DMS114 treated with DMSO at 0.1 percent for 48 hours (cell line): ENCODE data around the gene CAPN9.

Experiments used
- DNase-seq: peaks from one replicate; lab custom pipeline; 2025; ENCODE audit not compliant: unreplicated experiment; lab: John Stamatoyannopoulos, UW

The CAPN9 gene

GRCh38 chr1:230821346-230821745 lies 74.2 kb downstream of the CAPN9 start:
- no peak for DNase-seq

DNA sequence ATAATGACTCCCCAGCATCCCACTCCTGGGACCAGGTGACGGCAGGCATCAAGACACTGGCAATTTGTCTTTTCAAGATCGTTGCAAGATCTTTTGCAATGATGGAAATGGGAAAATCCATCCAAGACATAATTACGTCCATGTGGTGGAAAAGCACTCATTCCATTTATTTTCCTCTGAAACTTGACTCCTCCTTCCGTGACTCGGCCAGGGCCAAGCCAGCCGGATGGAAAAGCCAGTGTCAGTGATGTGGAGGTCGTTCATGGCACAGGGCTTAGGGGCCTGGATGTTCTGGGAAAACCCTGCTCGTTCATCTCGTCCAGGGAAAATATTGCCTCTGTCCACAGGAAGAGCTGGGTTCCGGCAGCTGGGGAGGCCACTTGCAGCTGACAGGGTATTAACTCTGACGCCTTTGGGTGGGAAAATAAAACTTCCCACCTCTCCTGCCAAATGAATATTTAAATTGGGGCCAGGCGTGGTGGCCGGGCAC lies 74.9 kb downstream of the CAPN9 start:
- DNase-seq = no peak

DNA sequence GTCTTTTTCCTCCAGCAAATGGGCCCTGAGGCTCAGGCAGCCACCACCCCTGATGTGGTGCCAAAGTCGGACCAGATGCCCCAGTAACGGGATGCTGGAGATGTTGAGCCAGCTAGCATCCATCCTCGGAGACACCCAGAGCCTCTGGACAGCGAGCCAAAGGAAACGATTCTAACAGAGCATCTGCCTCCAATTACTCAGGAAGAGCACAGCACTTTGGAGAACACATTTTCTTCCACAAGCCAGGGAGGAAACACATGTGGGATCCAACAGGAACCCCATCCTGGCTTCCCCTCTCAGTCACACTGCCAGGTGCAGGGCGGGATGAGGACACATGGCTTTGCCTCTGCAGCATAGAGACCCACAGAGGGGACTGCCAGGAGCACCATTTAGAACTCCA lies 76.2 kb downstream of the CAPN9 start:
- no peak for DNase-seq

GRCh38 chr1:230823931-230824381 lies 76.8 kb downstream of the CAPN9 start:
- no peak for DNase-seq

DNA sequence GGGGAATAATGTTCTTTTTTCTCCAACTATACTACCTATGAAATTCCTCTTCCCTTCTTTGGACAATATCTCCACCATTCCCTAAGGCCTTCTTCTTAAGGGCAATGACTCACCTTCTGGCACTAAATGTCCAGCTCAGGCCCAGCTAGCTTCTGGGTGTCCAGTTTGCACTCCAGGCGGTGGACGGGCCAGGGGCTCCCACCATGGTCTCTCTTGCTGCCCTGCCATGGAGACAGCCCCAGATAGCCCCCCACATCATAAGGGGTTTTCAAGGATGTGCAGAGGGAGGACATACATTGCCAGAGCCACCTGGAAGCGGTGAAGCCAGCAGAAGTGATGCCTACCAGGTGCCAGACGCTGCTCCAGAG lies 77.3 kb downstream of the CAPN9 start:
- no peak for DNase-seq

DNA sequence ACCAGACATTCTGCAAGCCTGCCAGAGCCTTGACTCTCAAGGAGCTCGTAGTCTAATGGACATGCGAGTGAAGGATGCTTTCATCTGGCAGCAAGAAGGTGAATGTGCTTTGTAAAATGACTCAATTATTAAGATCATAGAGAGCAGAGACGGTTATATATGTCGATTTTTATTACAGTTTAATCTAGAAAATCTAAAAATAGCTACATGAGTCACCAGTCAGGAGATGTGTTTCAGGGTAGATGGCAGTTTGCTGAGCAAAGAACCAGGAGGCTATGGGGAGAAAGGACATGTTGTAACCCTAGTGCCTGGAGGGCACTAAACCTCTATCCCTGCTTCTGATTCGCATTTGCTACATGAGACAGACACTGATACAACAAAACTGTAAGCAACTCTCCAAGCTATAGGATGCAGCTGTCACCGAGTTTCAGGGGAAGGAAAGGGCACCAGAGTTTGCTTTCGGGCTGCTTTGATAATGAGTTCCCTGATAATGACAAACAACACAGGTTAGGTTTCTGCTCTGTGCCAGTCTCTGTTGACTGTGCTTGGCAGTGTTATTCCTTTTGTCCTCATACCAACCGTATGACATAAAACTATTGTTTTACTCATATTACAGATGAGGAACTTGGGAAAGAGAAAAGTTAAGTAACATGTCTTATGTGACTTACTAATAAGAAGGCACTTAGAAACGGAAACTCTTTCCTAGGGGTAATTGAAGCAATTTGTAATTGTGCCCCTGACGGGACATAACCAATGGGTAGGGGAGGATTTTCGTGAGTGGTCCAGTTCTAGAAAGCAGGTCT lies 77.9 kb downstream of the CAPN9 start:
- no peak for DNase-seq

- DNase-seq = no peak
Measured at GRCh38 chr1:230825761-230826160, 78.6 kb downstream of the CAPN9 start.

DNA sequence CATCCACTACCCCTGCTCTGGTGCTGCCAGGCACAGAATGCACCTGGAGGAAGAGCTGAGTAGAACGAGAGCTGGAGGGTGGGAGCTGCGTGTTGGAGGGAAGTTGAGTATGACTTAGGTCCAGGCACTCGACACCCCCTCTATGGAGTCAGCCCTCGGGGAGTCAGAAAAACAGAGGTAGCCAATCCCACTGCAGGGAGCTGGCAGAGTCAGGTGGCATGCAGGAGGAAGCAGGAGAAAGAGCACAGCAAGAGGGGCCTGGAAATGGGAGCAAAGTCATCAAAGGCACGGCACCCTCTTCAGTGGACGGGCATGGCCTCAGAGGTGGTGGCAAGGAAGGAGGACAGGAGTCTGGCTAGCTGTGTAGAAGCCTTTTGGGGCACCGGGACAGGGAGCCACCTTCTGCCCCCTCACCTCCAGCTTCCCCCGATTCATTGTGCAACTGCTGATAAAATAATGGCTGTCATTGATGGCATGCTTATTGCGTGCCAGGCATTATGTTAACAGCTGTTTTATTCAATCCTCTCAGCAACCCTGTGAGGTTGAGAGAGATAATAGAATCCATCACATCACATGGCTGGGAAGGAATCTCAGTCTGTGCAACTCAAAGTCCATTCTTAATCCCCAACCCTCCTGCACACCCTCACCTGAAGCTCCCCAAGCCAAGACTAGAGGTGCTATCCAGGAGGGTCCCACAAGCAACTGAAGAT lies 79.1 kb downstream of the CAPN9 start:
- no peak for DNase-seq

GRCh38 chr1:230827081-230827681 lies 80.0 kb downstream of the CAPN9 start:
- no peak for DNase-seq

DNA sequence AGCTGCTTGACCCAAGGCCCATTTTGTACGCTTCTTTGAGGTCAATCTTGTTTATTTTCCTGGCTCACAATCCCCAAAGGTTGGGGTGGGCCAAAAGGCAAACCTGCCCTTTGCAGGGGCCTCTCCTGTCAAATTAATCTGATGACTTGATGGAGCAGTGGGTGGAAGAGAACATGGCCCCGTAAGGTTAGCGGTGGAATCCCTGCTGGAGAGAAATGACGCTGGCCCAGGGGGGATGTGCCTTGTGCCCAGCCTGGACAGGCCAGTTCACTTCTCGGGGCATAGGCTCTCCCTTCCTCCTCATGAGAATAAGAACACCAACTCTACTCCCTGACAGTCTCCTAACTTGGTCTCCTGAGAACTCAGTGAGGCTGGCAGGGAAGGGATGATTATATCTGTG lies 80.6 kb downstream of the CAPN9 start:
- DNase-seq = no peak

DNA sequence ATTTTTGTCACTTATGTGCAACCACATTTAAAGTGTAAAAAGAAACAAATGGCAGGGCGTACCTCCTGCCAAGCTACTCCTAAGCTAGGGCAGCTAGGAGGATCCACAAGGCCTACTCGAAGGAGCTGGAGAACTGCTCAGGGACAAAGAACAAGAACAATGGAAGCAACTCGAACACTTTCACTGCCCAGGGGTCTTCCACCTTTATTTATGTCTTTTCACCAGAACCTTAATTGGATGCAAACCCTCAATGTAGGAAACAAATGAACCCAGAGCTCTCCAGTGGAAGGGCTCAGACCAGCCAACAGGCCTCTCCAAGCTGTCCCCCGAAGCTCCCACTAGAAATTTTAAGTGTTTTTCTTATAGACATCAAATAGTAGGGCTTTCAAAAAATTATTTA lies 81.2 kb downstream of the CAPN9 start:
- DNase-seq = no peak

DNA sequence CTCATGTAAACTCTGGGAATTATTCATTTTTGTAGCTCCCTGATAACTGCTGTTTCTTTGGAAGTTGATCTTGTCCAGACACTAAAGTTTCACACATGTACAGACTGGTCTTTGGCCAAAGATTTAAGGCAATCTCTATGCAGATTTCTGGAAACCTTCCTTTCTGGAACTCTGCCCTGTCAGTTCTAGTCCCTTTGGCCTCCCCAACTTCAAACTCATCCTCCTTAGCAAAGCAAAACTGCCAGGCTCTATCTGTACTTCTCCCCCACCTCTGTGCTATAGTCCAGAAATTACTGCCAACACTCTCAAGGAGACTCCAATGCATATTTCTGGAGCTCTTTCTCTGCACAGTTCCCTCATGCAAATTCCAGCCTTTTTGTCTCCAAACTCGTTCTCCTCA lies 84.6 kb downstream of the CAPN9 start:
- no peak for DNase-seq

DNA sequence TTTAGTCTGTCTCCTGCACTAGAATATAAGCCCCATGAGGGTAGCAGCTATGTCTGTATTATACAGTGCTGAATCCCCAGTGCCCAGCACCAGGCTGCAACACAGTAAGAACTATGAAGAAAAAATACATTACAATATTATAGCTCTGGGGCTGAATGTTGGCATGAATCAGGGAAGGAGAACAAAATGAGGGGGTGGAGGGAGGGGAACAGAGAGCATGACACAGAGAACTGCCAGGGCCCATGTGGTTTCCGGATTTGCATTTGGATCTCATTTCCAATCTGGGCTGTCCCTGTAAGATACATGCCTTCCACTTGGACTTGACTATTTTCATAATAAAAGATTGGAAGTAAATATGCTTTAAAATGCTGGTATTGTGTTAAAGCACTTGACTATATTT lies 85.3 kb downstream of the CAPN9 start:
- DNase-seq = no peak

- DNase-seq = no peak
Measured at GRCh38 chr1:230833511-230833910, 86.3 kb downstream of the CAPN9 start.

DNA sequence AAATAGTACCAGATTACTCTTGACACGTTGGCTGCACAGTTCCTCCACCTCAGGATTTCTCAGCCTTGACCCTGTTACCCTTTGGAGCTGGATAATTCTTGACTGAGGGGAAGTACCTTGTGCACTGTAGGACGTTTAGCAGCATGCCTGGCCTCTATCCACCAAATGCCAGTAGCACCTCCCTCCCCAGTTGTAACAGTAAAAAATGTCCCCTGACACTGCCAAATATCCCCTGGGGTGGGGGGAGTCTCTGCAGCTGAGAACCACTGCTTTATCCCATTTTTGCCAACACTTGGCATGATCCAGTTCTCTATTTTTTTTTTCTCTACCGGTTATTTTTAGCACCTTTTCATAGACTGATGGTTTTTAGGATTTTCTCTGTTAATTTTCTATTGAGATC lies 87.1 kb downstream of the CAPN9 start:
- no peak for DNase-seq

- DNase-seq = no peak
Measured at GRCh38 chr1:230836347-230836746, 89.2 kb downstream of the CAPN9 start.

- DNase-seq = no peak
Measured at GRCh38 chr1:230836793-230837192, 89.6 kb downstream of the CAPN9 start.

- DNase-seq = no peak
Measured at GRCh38 chr1:230839173-230839572, 92.0 kb downstream of the CAPN9 start.

- DNase-seq = no peak
Measured at GRCh38 chr1:230842801-230843200, 95.6 kb downstream of the CAPN9 start.

GRCh38 chr1:230843503-230844309 lies 96.5 kb downstream of the CAPN9 start:
- no peak for DNase-seq

GRCh38 chr1:230844561-230844960 lies 97.4 kb downstream of the CAPN9 start:
- DNase-seq = no peak
